ENCODE results near the gene FZD1. TPM values are rescaled to one million over a fixed set of nuclear protein-coding genes. Genes with fewer than 3 reads are reported as not detected.

The FZD1 gene
- total and polyA plus RNA-seq, 2 of the 13 experiments (the other 11 are each of a cell fraction or from before 2014, with no cell fraction given), result 0.22 to 0.80 TPM

DNA sequence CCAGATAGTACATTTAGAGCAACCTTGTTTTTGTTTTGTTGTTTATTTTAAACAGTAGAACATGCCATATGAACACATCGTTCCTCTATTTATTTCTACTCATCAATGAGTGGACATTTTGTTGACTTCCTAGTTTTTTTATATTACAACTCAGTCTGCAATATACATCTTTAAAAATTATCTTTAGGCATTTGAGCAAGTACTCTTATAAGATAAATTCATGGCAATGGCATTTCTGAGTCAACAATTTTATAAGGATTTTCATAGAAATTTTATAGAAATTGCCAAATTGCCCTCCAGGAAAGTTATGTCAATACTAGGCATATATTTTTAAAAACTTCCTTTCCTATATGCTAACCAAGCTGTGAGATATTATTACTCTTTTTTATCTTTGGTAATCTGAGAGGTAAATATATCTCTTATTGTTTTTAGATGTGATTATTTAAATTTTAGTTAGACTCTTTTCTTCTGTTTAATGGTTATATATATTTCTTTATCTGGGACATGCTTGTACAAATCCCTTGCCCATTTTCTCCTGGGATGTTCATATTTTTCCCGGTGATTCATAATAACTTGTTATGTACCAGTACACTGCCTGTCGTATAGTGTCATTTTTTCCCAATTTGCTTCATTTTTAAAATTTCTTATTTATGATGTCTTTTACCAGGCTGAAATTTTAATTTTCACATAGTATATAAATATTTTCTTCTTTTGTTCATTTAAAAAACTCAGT is 50.5 kb downstream of the FZD1 start:
- intact Hi-C loops (cut with micrococcal nuclease; ENCODE audit: unreplicated experiment) (no loop called here), in situ Hi-C loops (cut with HindIII; ENCODE audit: extremely low pct_ligation_motif_present, low pct_unique_long_range_greater_than_20kb) (no loop called here)
- 18% methylated on average over 3 of the region's 3 CpGs for WGBS (ENCODE audit: low lambda C conversion rate)
- H3K4me3 ChIP-seq (replicated peaks in 1 of 3; ENCODE audit: insufficient read depth in 1 of 3, low read depth in 2 of 3, low read length in 3 of 3), result no peak overlapping the region
- POLR2A ChIA-PET, result no interaction called here
- no peaks in the 10 kb centered on the region for H3K36me3 ChIP-seq (replicated peaks in 1 of 2; ENCODE audit: control insufficient read depth in 1 of 2, insufficient read depth in 2 of 2, low read length in 2 of 2)
- H4K20me1 ChIP-seq (ENCODE audit: insufficient read depth, low read length), result no peaks in the 10 kb centered on the region
- no peaks in the 10 kb centered on the region for H3K9me3 ChIP-seq (ENCODE audit: low read length)
- BruUV-seq (replicated peaks), result no TSS peak
- H3K4me1 ChIP-seq (ENCODE audit: insufficient read depth, low read length), result no peaks in the 10 kb centered on the region
- TF ChIP-seq, protein P1, sequence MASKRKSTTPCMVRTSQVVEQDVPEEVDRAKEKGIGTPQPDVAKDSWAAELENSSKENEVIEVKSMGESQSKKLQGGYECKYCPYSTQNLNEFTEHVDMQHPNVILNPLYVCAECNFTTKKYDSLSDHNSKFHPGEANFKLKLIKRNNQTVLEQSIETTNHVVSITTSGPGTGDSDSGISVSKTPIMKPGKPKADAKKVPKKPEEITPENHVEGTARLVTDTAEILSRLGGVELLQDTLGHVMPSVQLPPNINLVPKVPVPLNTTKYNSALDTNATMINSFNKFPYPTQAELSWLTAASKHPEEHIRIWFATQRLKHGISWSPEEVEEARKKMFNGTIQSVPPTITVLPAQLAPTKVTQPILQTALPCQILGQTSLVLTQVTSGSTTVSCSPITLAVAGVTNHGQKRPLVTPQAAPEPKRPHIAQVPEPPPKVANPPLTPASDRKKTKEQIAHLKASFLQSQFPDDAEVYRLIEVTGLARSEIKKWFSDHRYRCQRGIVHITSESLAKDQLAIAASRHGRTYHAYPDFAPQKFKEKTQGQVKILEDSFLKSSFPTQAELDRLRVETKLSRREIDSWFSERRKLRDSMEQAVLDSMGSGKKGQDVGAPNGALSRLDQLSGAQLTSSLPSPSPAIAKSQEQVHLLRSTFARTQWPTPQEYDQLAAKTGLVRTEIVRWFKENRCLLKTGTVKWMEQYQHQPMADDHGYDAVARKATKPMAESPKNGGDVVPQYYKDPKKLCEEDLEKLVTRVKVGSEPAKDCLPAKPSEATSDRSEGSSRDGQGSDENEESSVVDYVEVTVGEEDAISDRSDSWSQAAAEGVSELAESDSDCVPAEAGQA (IDR thresholded peaks at IDR 0.05; ENCODE audit: low read depth), result no peak
- TF ChIP-seq, protein P1 (CRISPR knock-in tag; IDR thresholded peaks at IDR 0.05; ENCODE audit: borderline replicate concordance), result no peak
- no peak for TF ChIP-seq MAF1 (CRISPR knock-in tag; IDR thresholded peaks at IDR 0.05; ENCODE audit: borderline replicate concordance)
- TF ChIP-seq ZNF282 (IDR thresholded peaks at IDR 0.05; ENCODE audit: partially characterized antibody), result no peak
- no peak for TF ChIP-seq PAWR (CRISPR knock-in tag; IDR thresholded peaks at IDR 0.05; ENCODE audit: borderline replicate concordance)
- no peak for TF ChIP-seq ZNF20 (CRISPR knock-in tag; IDR thresholded peaks at IDR 0.05)
- TF ChIP-seq, protein P2, sequence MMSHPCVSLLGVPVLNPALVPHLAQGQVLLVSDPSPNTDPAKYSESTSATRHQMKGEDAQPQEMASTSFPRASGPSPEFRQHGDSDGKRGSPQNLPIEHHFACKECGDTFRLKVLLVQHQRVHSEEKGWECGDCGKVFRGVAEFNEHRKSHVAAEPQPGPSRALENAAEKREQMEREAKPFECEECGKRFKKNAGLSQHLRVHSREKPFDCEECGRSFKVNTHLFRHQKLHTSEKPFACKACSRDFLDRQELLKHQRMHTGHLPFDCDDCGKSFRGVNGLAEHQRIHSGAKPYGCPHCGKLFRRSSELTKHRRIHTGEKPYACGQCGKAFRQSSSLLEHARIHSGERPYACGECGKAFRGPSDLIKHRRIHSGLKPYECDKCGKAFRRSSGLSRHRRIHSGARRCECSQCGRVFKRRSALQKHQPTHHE (CRISPR knock-in tag; IDR thresholded peaks at IDR 0.05; ENCODE audit: borderline replicate concordance), result no peak
- TF ChIP-seq ZNF260 (CRISPR knock-in tag; IDR thresholded peaks at IDR 0.05; ENCODE audit: borderline replicate concordance, low read depth), result no peak
- no peak for TF ChIP-seq SAFB2 (CRISPR knock-in tag; IDR thresholded peaks at IDR 0.05; ENCODE audit: borderline replicate concordance, low read depth)
- no peak for TF ChIP-seq ZNF3 (CRISPR knock-in tag; IDR thresholded peaks at IDR 0.05)
- TF ChIP-seq SRY (CRISPR knock-in tag; IDR thresholded peaks at IDR 0.05), result no peak
- TF ChIP-seq, protein P3, sequence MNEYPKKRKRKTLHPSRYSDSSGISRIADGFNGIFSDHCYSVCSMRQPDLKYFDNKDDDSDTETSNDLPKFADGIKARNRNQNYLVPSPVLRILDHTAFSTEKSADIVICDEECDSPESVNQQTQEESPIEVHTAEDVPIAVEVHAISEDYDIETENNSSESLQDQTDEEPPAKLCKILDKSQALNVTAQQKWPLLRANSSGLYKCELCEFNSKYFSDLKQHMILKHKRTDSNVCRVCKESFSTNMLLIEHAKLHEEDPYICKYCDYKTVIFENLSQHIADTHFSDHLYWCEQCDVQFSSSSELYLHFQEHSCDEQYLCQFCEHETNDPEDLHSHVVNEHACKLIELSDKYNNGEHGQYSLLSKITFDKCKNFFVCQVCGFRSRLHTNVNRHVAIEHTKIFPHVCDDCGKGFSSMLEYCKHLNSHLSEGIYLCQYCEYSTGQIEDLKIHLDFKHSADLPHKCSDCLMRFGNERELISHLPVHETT (CRISPR knock-in tag; conservative IDR thresholded peaks at IDR 0.05), result no peak
- no peak for TF ChIP-seq NR2F2 (IDR thresholded peaks at IDR 0.05; ENCODE audit: borderline replicate concordance, low read depth)
- TF ChIP-seq MEIS2 (CRISPR knock-in tag; IDR thresholded peaks at IDR 0.05), result no peak
- no peak for TF ChIP-seq ZNF160 (CRISPR knock-in tag; IDR thresholded peaks at IDR 0.05)
- TF ChIP-seq ZNF326 (CRISPR knock-in tag; IDR thresholded peaks at IDR 0.05; ENCODE audit: borderline replicate concordance), result no peak
- TF ChIP-seq ZMYM2 (CRISPR knock-in tag; IDR thresholded peaks at IDR 0.05), result no peak
- H3K9ac ChIP-seq (ENCODE audit: insufficient read depth, low read depth, low read length), result no peak overlapping the region
- no peak overlapping the region for H3K4me2 ChIP-seq (ENCODE audit: low read depth, low read length)
- FAIRE-seq (no peak), DNase-seq (ENCODE audit: low spot score) (no peak), ATAC-seq (no peak)
- H3K27ac ChIP-seq (ENCODE audit: extremely low read length, insufficient read depth, low read length), result no peak overlapping the region
- CTCF ChIA-PET (ENCODE audit: low intra/inter-chr PET ratio, low total read pairs), result no interaction called here
- H2AFZ ChIP-seq (ENCODE audit: low read length), result no peak overlapping the region
- H3K27me3 ChIP-seq (ENCODE audit: control insufficient read depth in 1 of 2, insufficient read depth in 2 of 2, low read length in 2 of 2), result no peaks in the 10 kb centered on the region
- no peaks in the 10 kb centered on the region for H3K79me2 ChIP-seq (ENCODE audit: insufficient read depth, low read length)
